SJSA1 (cell line): ENCODE results near the gene DUSP8. TPM values are rescaled to one million over a fixed set of nuclear protein-coding genes. Genes with fewer than 3 reads are reported as not detected.
"Not testable (repeated sequence)": the region's sequence is repeated elsewhere in the genome, so short reads cannot be mapped to it uniquely, and the experiment has no call there.

Source experiments
- DNase-seq, 2 experiments: peaks; one replicate each; pipeline ENCODE4 v3.0.0-alpha.2; 2015 to 2020; ENCODE audit warnings: low spot score in 2 of 2, low read depth in 1 of 2
- H3K27ac ChIP-seq: fragments of 250-450 bp; sonication (Bioruptor Pico); 2 replicates; pipeline ENCODE4 v1.5.1; 2020; ENCODE audit warnings: mild to moderate bottlenecking, moderate library complexity
- H3K27me3 ChIP-seq: fragments of 250-450 bp; sonication (Bioruptor Pico); replicated peaks from 2 replicates; pipeline ENCODE4 v1.5.1; 2020; ENCODE audit warnings: mild to moderate bottlenecking, moderate library complexity
- H3K36me3 ChIP-seq: fragments of 250-450 bp; sonication (Bioruptor Pico); 2 replicates; pipeline ENCODE4 v1.5.1; 2020; ENCODE audit warnings: mild to moderate bottlenecking
- H3K4me1 ChIP-seq: fragments of 250-450 bp; sonication (Bioruptor Pico); replicated peaks from 2 replicates; pipeline ENCODE4 v1.6.1; 2021; ENCODE audit warnings: mild to moderate bottlenecking
- H3K4me3 ChIP-seq: fragments of 250-450 bp; sonication (Bioruptor Pico); 2 replicates; pipeline ENCODE4 v1.5.1; 2020; ENCODE audit warnings: mild to moderate bottlenecking
- H3K9me3 ChIP-seq: fragments of 250-450 bp; sonication (Bioruptor Pico); replicated peaks from 2 replicates; pipeline ENCODE4 v1.5.1; 2020; ENCODE audit warnings: mild to moderate bottlenecking
- total RNA-seq: library from RNA; depleted of rRNA; stranded (reverse); fragments of >200 nt; shearing (Covaris generic); gene quantifications from 2 replicates; pipeline ENCODE4 v1.2.3, GENCODE V29; 2014; rRNA removed

The DUSP8 gene
- total RNA-seq, 1 experiment from 2014 or later = 0.82 TPM

DNA sequence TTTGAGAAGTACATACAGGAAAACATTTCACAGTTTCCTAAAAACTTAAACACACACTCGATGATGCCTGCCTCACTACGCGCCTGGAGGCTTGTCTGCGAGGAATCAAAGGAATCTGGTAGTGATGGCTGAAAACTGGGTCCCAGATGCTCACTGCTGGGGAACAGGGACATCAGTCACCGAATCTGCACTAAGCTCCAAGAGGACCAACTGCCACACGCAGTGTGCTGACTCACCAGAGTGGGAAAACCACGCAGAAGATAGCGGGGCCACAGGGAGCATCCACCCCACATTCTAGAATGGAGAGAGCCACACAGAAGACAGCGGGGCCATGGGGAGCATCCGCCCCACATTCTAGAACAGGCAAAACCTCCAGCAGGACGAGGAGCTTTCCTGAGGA lies 61.1 kb downstream of the DUSP8 start:
- no peak for DNase-seq
- H3K9me3 ChIP-seq = no peaks in the 10 kb centered on the region

DNA sequence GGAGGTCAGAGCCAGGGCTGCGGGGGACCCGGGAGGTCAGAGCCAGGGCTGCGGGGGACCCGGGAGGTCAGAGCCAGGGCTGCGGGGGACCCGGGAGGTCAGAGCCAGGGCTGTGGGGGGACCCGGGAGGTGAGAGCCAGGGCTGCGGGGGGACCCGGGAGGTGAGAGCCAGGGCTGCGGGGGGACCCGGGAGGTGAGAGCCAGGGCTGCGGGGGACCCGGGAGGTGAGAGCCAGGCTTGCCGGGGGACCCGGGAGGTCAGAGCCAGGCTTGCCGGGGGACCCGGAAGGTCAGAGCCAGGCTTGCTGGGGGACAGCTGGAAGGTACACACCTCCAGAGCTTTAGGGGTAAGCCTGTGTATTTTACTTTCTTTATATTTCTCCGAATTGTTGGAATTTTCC lies 61.7 kb downstream of the DUSP8 start:
- H3K27ac ChIP-seq, H3K4me3 ChIP-seq, DNase-seq, H3K27me3 ChIP-seq, H3K9me3 ChIP-seq, H3K36me3 ChIP-seq, H3K4me1 ChIP-seq: not testable (repeated sequence)

More for the DNA sequence above, 61.1 kb downstream of the DUSP8 start:
- H3K4me3 ChIP-seq = no peak overlapping the region
- no peaks in the 10 kb centered on the region for H3K36me3 ChIP-seq
- H3K27ac ChIP-seq = no peak overlapping the region
- no peaks in the 10 kb centered on the region for H3K4me1 ChIP-seq
- no peaks in the 10 kb centered on the region for H3K27me3 ChIP-seq

DNA sequence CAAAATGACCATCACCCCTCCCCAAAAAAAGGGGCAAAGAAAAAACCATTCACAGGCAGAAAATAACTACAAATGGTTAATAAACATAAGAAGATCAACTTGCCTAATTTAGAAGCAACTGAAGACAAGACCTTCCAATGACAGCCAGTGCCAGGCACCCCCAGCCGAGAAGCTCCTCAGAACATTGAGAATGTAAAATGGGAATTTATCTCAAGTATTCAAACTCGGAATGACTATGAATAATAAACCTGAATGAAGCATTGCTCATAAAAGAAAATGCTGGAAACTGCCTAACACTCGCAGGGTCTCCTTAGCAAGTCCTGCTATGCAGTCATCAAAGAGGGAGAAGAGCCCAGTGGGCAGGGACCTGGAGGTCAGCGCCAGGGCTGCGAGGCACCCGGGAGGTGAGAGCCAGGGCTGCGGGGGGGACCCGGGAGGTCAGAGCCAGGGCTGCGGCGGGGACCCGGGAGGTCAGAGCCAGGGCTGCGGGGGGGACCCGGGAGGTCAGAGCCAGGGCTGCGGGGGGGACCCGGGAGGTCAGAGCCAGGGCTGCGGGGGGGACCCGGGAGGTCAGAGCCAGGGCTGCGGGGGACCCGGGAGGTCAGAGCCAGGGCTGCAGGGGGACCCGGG lies 62.3 kb downstream of the DUSP8 start:
- H3K36me3 ChIP-seq = no peaks in the 10 kb centered on the region
- H3K4me3 ChIP-seq = no peak overlapping the region
- H3K9me3 ChIP-seq = no peaks in the 10 kb centered on the region
- no peak for DNase-seq
- H3K27me3 ChIP-seq = no peaks in the 10 kb centered on the region
- no peak overlapping the region for H3K27ac ChIP-seq
- no peaks in the 10 kb centered on the region for H3K4me1 ChIP-seq

DNA sequence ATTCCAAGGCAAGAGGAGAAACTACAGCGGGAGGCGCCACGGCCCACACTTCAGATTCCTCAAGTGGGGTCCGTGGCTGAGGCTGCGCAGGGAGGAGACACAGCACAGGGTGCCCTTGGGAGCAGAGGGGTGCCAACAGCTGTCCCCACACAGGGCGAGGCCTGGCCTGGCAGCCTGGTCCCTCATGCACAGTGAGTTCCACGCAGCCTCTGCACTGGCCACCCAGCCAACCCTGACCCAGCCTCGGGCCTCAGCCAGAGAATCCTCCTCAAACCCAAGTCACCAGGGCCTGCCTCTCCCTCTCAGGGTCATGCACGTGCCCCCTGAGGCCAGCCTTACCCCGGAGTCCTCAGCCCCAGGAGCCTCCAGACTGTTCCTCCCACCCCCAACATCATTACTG lies 63.1 kb downstream of the DUSP8 start:
- H3K4me3 ChIP-seq = no peak overlapping the region
- H3K4me1 ChIP-seq = no peaks in the 10 kb centered on the region
- H3K9me3 ChIP-seq = no peaks in the 10 kb centered on the region
- no peak overlapping the region for H3K27ac ChIP-seq
- no peak for DNase-seq
- no peaks in the 10 kb centered on the region for H3K36me3 ChIP-seq
- H3K27me3 ChIP-seq = no peaks in the 10 kb centered on the region

DNA sequence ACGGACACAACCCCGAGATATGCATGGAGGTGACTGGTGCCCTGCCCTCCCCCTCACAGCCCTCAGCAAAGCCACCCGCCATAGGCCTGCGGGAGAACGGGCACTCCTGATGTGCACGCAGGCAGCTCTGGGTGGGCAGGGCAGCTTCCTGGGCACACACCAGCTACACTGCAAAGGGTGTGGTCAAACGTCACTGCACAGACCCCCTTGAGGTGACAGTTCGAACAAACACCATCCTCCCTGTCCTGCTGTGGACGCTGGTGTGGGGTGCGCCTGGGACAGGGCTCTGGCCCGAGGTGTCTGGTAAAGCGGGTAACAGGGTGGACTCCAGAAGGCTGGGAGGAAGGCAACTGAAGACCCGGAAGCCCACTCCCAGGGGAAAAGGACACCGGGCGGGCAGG lies 63.6 kb downstream of the DUSP8 start:
- no peak overlapping the region for H3K27ac ChIP-seq
- no peaks in the 10 kb centered on the region for H3K4me1 ChIP-seq
- no peaks in the 10 kb centered on the region for H3K9me3 ChIP-seq
- no peak for DNase-seq
- H3K4me3 ChIP-seq = no peak overlapping the region
- no peaks in the 10 kb centered on the region for H3K36me3 ChIP-seq
- no peaks in the 10 kb centered on the region for H3K27me3 ChIP-seq

DNA sequence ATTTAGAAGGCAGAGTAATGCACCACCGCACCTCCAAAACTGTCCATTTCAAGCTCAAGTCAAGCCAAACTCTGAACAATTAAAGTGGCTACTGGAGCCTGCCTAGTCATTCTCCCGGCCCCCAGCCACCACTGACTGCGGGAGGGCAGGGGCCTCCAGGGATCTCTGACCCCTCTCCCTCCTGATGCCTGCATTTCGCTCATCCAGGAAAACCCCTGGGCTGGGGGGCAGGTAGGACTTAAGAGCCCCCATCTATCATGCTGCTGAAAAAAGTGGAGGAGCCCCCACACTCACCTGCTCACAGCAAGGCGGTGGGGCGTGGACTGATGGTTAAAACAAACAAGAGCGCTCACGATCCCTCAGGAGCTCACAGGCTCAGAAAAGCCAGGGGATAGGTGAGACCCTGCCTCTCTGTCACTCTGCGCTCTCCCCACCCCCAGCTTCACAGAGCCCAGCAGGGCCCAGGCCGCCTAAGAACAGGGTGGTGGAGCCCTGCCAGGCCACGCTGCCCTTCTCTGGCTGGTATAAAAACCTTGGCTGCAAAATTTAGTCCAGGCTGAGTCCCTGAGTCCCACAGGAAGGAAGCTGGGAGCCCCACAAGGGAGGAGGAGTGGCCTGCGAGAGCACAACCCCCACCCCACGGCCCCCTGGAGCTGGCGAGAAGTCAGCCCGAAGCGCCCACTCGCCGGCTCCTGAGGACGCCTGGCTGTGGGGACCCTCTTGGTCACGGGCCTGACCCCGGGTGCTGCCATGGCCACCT lies 64.5 kb downstream of the DUSP8 start:
- Histone ChIP-seq H3K36me3 (no peaks in the 10 kb centered on the region), H3K27ac (no peak overlapping the region), H3K9me3 (no peaks in the 10 kb centered on the region), H3K4me3 (no peak overlapping the region), H3K27me3 (no peaks in the 10 kb centered on the region), H3K4me1 (no peaks in the 10 kb centered on the region)
- DNase-seq = no peak

DNA sequence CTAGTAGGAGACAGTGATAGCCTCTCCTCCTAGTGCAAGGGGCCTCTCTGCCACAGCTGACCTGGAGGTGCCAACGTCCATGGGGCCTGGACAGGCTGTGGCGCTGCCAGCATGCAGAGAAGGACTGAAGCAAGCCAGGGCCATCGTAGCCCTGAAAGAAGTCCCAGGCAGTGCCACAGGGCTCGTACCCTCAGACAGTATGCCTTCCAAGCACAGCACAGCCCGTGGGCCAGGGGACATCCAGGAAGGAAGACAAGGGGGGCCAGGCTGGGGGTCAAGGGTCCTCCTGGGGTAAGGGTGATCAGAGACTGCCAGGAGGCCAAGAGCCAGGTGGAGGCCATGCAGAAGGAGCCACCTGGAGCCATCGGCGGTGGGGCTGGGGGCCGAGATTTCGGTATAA lies 65.1 kb downstream of the DUSP8 start:
- no peaks in the 10 kb centered on the region for H3K9me3 ChIP-seq
- H3K4me1 ChIP-seq = no peaks in the 10 kb centered on the region
- no peak for DNase-seq
- H3K27me3 ChIP-seq = no peaks in the 10 kb centered on the region
- no peak overlapping the region for H3K27ac ChIP-seq
- no peak overlapping the region for H3K4me3 ChIP-seq
- H3K36me3 ChIP-seq = no peaks in the 10 kb centered on the region

DNA sequence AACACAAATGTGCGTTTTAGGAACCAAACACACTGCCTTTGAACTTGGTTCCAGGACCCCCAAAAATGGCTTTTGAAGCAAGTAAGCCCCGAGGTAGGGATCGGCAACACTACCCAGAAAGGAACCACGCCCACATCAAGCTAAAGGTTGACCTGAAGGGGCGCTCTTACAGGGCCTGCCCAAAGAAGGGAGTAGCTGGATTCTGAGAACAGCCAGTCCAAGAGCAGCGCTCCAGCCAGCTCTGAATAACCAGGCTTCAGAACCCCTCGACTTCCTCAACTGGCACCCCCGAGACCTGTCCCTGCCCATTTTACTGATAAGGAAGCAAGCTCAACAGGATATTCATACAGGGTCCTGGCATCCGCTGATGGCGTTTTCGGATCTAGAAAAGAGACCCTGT lies 66.6 kb downstream of the DUSP8 start:
- no peak for DNase-seq

DNA sequence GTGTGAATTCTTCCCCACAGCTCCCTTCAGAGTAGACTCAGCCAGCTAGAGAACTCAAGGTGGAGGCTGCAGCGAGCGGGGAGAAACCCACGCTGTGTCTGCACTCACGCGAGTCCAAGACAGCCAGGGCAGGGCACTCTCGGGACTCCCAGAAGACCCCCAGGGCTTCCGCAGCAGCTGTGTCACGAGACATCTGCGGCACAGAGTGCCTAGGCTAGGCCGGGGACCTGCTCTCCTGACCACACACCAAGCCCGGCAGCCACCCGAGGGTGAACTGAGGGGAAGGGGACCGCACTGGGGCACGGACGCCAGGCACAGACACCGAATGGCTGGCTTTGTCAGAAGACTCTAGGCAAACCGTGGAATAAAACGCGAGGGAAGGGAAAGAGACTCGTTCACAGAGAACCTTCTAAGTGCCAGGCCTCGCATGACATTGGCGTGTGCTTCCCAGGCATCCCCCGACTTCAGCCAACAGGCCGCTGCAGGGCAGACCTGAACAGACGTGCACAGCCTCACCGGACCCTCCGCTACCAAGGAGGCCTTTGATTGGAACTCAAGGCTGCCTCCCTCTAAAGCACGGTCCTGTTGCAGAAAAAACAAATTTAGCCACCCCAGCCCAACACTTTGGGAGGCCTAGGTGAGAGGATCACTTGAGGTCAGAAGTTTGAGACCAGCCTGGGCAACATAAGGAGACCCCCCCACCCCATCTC lies 67.3 kb downstream of the DUSP8 start:
- no peak overlapping the region for H3K4me3 ChIP-seq
- no peaks in the 10 kb centered on the region for H3K4me1 ChIP-seq
- no peak for DNase-seq
- no peak overlapping the region for H3K27ac ChIP-seq
- H3K27me3 ChIP-seq = no peaks in the 10 kb centered on the region
- H3K9me3 ChIP-seq = no peaks in the 10 kb centered on the region
- H3K36me3 ChIP-seq = no peaks in the 10 kb centered on the region

More for the DNA sequence above, 66.6 kb downstream of the DUSP8 start:
- Histone ChIP-seq H3K4me1 (no peaks in the 10 kb centered on the region), H3K9me3 (no peaks in the 10 kb centered on the region), H3K36me3 (no peaks in the 10 kb centered on the region), H3K27me3 (no peaks in the 10 kb centered on the region), H3K4me3 (no peak overlapping the region), H3K27ac (no peak overlapping the region)

DNA sequence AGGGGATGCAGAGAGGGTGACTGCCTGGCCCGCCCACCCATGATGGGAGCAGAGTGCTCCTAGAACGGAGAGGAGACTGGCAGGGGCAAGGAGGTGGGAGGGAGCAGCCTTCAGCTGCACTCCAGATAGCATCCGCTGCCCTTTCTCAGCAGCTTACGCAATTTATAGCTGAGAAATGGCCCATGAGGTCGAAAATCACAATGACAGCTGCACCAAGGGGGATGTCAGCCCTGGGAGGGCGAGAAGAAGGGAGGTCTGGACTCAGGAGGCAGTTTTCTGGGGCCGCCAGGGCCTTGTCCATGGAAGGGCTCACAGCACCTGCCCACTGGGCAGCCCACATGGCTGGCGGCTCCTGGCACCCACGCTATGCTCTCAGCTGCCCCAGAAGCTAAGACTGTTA lies 67.9 kb downstream of the DUSP8 start:
- H3K27ac ChIP-seq = no peak overlapping the region
- H3K27me3 ChIP-seq = no peaks in the 10 kb centered on the region
- H3K9me3 ChIP-seq = no peaks in the 10 kb centered on the region
- no peak for DNase-seq
- no peaks in the 10 kb centered on the region for H3K4me1 ChIP-seq
- H3K36me3 ChIP-seq = no peaks in the 10 kb centered on the region
- no peak overlapping the region for H3K4me3 ChIP-seq

Other genes starting within 250 kb of the DUSP8 start
- 0.06 and 0.55 TPM in 2 replicates for gene BRSK2, start 182.3 kb downstream of the DUSP8 start, total RNA-seq
- 3.9 and 9.1 TPM in 2 replicates for gene MOB2, start 85.5 kb downstream of the DUSP8 start, total RNA-seq
- not detected in 2 replicates for gene KRTAP5-1, start 13.0 kb upstream of the DUSP8 start, total RNA-seq
- not detected in 2 replicates for gene KRTAP5-2, start 26.0 kb upstream of the DUSP8 start, total RNA-seq
- gene KRTAP5-3, start 36.2 kb upstream of the DUSP8 start, total RNA-seq = not detected in 2 replicates
- gene KRTAP5-4, start 49.9 kb upstream of the DUSP8 start, total RNA-seq = not detected in 2 replicates
- gene KRTAP5-5, start 57.5 kb upstream of the DUSP8 start, total RNA-seq = not detected in 2 replicates
- gene KRTAP5-6, start 124.9 kb upstream of the DUSP8 start, total RNA-seq = not detected in 2 replicates
- 0.05 TPM in 1 of 2 replicates, not detected in the other for gene IFITM10, start 178.3 kb upstream of the DUSP8 start, total RNA-seq
- gene CTSD, start 191.7 kb upstream of the DUSP8 start, total RNA-seq = 245 and 253 TPM in 2 replicates